ENCODE results near the gene ANO8. TPM values are rescaled to one million over a fixed set of nuclear protein-coding genes. Genes with fewer than 3 reads are reported as not detected.

The ANO8 gene, protein sequence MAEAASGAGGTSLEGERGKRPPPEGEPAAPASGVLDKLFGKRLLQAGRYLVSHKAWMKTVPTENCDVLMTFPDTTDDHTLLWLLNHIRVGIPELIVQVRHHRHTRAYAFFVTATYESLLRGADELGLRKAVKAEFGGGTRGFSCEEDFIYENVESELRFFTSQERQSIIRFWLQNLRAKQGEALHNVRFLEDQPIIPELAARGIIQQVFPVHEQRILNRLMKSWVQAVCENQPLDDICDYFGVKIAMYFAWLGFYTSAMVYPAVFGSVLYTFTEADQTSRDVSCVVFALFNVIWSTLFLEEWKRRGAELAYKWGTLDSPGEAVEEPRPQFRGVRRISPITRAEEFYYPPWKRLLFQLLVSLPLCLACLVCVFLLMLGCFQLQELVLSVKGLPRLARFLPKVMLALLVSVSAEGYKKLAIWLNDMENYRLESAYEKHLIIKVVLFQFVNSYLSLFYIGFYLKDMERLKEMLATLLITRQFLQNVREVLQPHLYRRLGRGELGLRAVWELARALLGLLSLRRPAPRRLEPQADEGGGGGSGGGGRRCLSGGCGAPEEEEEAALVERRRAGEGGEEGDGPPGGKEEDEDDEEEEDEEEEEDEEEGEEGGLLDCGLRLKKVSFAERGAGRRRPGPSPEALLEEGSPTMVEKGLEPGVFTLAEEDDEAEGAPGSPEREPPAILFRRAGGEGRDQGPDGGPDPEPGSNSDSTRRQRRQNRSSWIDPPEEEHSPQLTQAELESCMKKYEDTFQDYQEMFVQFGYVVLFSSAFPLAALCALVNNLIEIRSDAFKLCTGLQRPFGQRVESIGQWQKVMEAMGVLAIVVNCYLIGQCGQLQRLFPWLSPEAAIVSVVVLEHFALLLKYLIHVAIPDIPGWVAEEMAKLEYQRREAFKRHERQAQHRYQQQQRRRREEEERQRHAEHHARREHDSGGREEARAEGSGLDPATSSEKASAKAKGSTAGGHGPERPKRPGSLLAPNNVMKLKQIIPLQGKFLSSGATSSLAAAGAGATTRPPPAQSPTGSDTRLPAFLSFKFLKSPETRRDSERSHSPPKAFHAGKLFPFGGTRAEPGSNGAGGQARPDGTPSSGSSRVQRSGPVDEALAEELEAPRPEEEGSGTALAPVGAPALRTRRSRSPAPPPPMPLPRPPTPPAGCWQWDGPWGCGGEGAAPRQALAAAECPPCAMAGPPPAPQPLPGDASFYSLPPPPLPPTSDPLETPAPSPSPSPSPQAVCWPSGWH
- total RNA-seq (2021; fragmentation: NEBNext Ultra II Directional; extraction: Animal tissue kit (Norgen Biotek cat#: 25700)) (20.7 and 21.4 TPM in 2 replicates), polyA plus RNA-seq (2011; rRNA removed) (9.5 and 17.3 TPM in 2 replicates), polyA minus RNA-seq (2011; rRNA and poly(A)+ RNA removed) (5.0 and 5.9 TPM in 2 replicates)
- 12.3 TPM for polyA plus RNA-seq (2011; cell fraction: cytosol; rRNA removed)
- 132 TPM for polyA plus RNA-seq (2011; cell fraction: nucleus; rRNA removed)
- polyA plus RNA-seq (2012, experiment 1 of 2): 12.0 to 21.7 TPM (median 19.9 TPM) in 4 replicates
- polyA plus RNA-seq (2012, experiment 2 of 2): 6.5 TPM
- 10.9 TPM for polyA plus RNA-seq (2013, experiment 1 of 2)
- polyA plus RNA-seq (2013, experiment 2 of 2): 9.5 TPM
- polyA minus RNA-seq (2011; cell fraction: cytosol; rRNA and poly(A)+ RNA removed): 7.3 TPM
- polyA minus RNA-seq (2011; cell fraction: nucleus; rRNA and poly(A)+ RNA removed): 23.4 TPM
- long read RNA-seq, experiment 1, partial matches to known transcripts: 9 of 11 reads
- long read RNA-seq, experiment 1, other reads (novel, unspliced or antisense): 2 of 11 reads
- long read RNA-seq, experiment 2: 0 reads

DNA sequence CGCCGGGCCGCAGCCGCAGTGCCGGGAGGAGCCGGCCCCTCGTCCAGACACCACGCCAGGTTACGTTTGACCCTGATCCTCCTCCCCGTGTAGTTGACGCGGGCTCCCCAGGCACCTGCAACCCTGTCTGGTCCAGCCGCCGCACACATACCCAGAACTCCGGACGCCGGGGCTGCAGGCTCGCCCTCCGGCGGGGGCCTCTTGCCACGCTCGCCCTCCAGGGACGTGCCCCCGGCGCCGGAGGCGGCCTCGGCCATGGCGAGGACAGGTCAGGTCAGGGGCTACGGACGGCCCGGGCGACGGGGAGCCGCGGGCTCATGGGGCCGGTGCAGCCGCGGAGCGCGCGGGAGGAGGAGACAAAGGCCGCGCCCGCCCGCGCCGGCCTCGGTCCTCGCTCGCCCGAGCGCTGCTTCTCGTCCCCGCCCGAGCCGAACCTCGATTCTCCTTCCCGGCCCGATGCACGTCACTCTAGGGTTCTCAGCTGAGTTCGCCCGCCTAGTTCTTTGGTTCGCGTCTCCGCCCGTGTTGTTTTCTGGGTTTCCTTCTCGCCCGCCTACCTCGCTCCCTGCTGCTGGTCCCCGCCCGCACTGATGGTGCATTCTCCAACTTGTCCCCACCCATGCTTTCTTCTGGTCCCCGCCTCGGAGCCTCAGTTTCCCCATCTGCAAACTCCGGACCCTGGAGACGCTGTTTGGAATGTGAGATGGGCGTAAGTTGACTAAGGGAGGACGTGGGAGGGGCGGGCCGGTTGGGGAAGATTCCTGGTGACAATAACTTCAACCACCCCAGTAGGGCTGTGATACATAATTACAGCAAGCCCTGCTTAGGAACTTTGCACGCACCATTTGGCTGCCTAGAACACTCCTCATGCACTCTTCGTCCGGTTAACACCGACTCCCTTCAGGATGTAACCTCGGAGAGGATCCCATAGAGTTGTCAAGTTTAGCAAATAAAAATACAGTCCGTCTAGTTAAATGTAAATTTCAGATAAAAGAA lies at the start of gene ANO8:
Gene ANO8 (minus strand): TSS at position 442 of the 996 bp plus-strand sequence. CDS start 185 bp downstream, at position 257.
- Histone ChIP-seq H2BK5ac (ENCODE audit: low read depth, low read length) (no peak within 1 kb of the TSS), H3K4me2 (ENCODE audit: insufficient read depth in 1 of 2, low read depth in 2 of 2, low read length in 2 of 2) (peak within 1 kb of the TSS; percentile 71 to 88), H2BK12ac (ENCODE audit: low read depth, low read length) (peak within 1 kb of the TSS; percentile 39; the same call in 1 of the 2 replicates), H2BK120ac (replicated peaks; ENCODE audit: low read depth, low read length) (no peak within 1 kb of the TSS), H3K23me2 (ENCODE audit: low read depth, low read length) (peaks cover 21% of the 10 kb centered on the region), H3K27me3 (replicated peaks in 1 of 4; ENCODE audit: control insufficient read depth in 3 of 4, extremely low read depth in 1 of 4, insufficient read depth in 3 of 4, low read length in 3 of 4) (no peaks in the 10 kb centered on the region), H4K8ac (ENCODE audit: extremely low read depth, insufficient read depth, low read length) (peak within 1 kb of the TSS; percentile 92), H3K9ac (replicated peaks in 1 of 4; ENCODE audit: extremely low read depth in 1 of 4, low read depth in 3 of 4, low read length in 3 of 4) (peak within 1 kb of the TSS; percentile 25 to 79 (median 70); a peak in 6 of 7 replicates), H3K79me1 (ENCODE audit: low read depth, low read length) (peaks cover 3% of the 10 kb centered on the region), H2BK20ac (ENCODE audit: low read length) (0 out of 2 replicates have a peak within 1 kb of the TSS, but pooled peaks have one; percentile 67), H3K23ac (ENCODE audit: insufficient read length) (no peak within 1 kb of the TSS), H2BK15ac (ENCODE audit: low read length) (peak within 1 kb of the TSS; percentile 61; the same call in 1 of the 2 replicates), H3K9me3 (ENCODE audit: insufficient read depth in 2 of 2, low read depth in 1 of 2, low read length in 1 of 2) (no peaks in the 10 kb centered on the region), H4K91ac (replicated peaks; ENCODE audit: insufficient read length, low read length) (no peak within 1 kb of the TSS), H2AFZ (ENCODE audit: low read length) (no peak within 1 kb of the TSS), H3K56ac (replicated peaks; ENCODE audit: insufficient read length, low read depth, low read length) (peak within 1 kb of the TSS; percentile 73), H3K14ac (ENCODE audit: insufficient read length) (no peak within 1 kb of the TSS), H4K20me1 (replicated peaks in 1 of 2; ENCODE audit: control insufficient read depth in 1 of 2, insufficient read depth in 2 of 2, low read length in 2 of 2) (peaks cover 0 to 11% of the 10 kb centered on the region in 2 experiments), H3K36me3 (ENCODE audit: control insufficient read depth in 2 of 4, insufficient read depth in 4 of 4, low read length in 3 of 4) (no peaks in the 10 kb centered on the region), H3K18ac (ENCODE audit: extremely low read depth, low read length) (peak within 1 kb of the TSS; percentile 87), H4K5ac (ENCODE audit: insufficient read length, low read depth, low read length) (peak within 1 kb of the TSS; percentile 41), H3K79me2 (ENCODE audit: control insufficient read depth in 1 of 2, insufficient read depth in 2 of 2, low read length in 2 of 2) (no peaks in the 10 kb centered on the region), H3K27ac (ENCODE audit: low read depth, low read length) (peak within 1 kb of the TSS; percentile 29; the same call in 1 of the 2 replicates), H3K4me1 (replicated peaks in 1 of 4; ENCODE audit: control insufficient read depth in 3 of 4, insufficient read depth in 4 of 4, low read length in 3 of 4) (peaks cover 0 to 29% (median 21%) of the 10 kb centered on the region in 4 experiments; a peak in 5 of 7 replicates), H3K4me3 (ENCODE audit: extremely low read depth in 1 of 4, insufficient read depth in 2 of 4, low read depth in 3 of 4, low read length in 4 of 4) (peak within 1 kb of the TSS; percentile 74 to 85 (median 78)), H3K4ac (replicated peaks; ENCODE audit: insufficient read length, low read depth, low read length) (peak within 1 kb of the TSS; percentile 29), H2AK5ac (ENCODE audit: low read depth, low read length) (no peak within 1 kb of the TSS)
- ChIA-PET POLR2A (ENCODE audit: partially characterized antibody) (interaction anchor here (0.7 to 17.1 kb wide), 9 partner anchors 9 to 119 kb away, joined by 3 to 329 read pairs (median 5); partner anchors contain the start of genes ABHD8, DDA1, MRPL34 and OCEL1), CTCF (ENCODE audit: partially characterized antibody) (interaction anchor here (0.7 to 3.0 kb wide), 9 partner anchors 9 to 73 kb away, joined by 3 to 14 read pairs (median 4); partner anchors contain the start of genes DDA1 and MRPL34)
- peak; percentile 91 to 99 for DNase-seq (ENCODE audit: low read depth in 1 of 2, low spot score in 2 of 2)
- WGBS, 2 experiments (ENCODE audit: extremely low coverage in 1 of 2, insufficient coverage in 1 of 2, insufficient read length in 1 of 2, insufficient replicate concordance in 2 of 2, low coverage in 1 of 2, low lambda C conversion rate in 2 of 2, missing lambda C conversion rate in 1 of 2): 8% methylated on average over 58 of the region's 86 CpGs; no CpG with 5 or more reads in 1 of the 2 experiments
- peak; percentile 75 for FAIRE-seq
- TF ChIP-seq RAD21 (IDR thresholded peaks at IDR 0.05 in 1 of 2, conservative IDR thresholded peaks at IDR 0.05 in 1 of 2; ENCODE audit: low read depth in 2 of 2, low read length in 2 of 2): no peak

Measured in H1 (cell line).